ENCODE measurements around the gene ACOT7. TPM values are rescaled to one million over a fixed set of nuclear protein-coding genes. Genes with fewer than 3 reads are reported as not detected.
A peak's percentile ranks its signal among the peaks of the same experiment; 100 is the strongest.

The ACOT7 gene
- total RNA-seq, 1 donor from 2014 or later, result 38.8 TPM

- H3K9me3 ChIP-seq, result no peaks in the 10 kb centered on the region
- H3K36me3 ChIP-seq, result no peaks in the 10 kb centered on the region
- no peaks in the 10 kb centered on the region for H3K27me3 ChIP-seq
- no peak overlapping the region for H3K27ac ChIP-seq
- no peak for DNase-seq (ENCODE audit: extremely low spot score in 2 of 2)
- no peak overlapping the region for H3K4me3 ChIP-seq
- TF ChIP-seq POLR2AphosphoS5 (IDR thresholded peaks at IDR 0.05; ENCODE audit: insufficient read depth in 1 of 2, low read depth in 1 of 2) (no peak), POLR2A (IDR thresholded peaks at IDR 0.05) (no peak), CTCF (IDR thresholded peaks at IDR 0.05) (no peak)
- H3K4me1 ChIP-seq, result peaks cover 3% of the 10 kb centered on the region
- intact Hi-C loops (cut with DNase I), result no loop called here
Observed at GRCh38 chr1:6294080-6294889, 99.3 kb downstream of the ACOT7 start.

- Histone ChIP-seq H3K4me3 (no peak overlapping the region), H3K27ac (peak overlapping the region; percentile 68), H3K4me1 (peaks cover 19% of the 10 kb centered on the region), H3K36me3 (no peaks in the 10 kb centered on the region), H3K9me3 (no peaks in the 10 kb centered on the region), H3K27me3 (no peaks in the 10 kb centered on the region)
- DNase-seq (ENCODE audit: extremely low spot score in 2 of 2), result no peak
- TF ChIP-seq POLR2AphosphoS5 (IDR thresholded peaks at IDR 0.05; ENCODE audit: insufficient read depth in 1 of 2, low read depth in 1 of 2) (no peak), CTCF (IDR thresholded peaks at IDR 0.05) (no peak), POLR2A (IDR thresholded peaks at IDR 0.05) (no peak)
- intact Hi-C loops (cut with DNase I), result no loop called here
Observed at GRCh38 chr1:6292102-6292501, 101.5 kb downstream of the ACOT7 start.

GRCh38 chr1:6288665-6289064 lies 104.9 kb downstream of the ACOT7 start:
- peaks cover 19% of the 10 kb centered on the region for H3K4me1 ChIP-seq
- DNase-seq (ENCODE audit: extremely low spot score in 2 of 2), result no peak
- no peaks in the 10 kb centered on the region for H3K9me3 ChIP-seq
- TF ChIP-seq POLR2AphosphoS5 (IDR thresholded peaks at IDR 0.05; ENCODE audit: insufficient read depth in 1 of 2, low read depth in 1 of 2) (no peak), CTCF (IDR thresholded peaks at IDR 0.05) (no peak), POLR2A (IDR thresholded peaks at IDR 0.05) (no peak)
- no peaks in the 10 kb centered on the region for H3K27me3 ChIP-seq
- H3K36me3 ChIP-seq, result no peaks in the 10 kb centered on the region
- intact Hi-C loops (cut with DNase I), result no loop called here
- no peak overlapping the region for H3K4me3 ChIP-seq
- peak overlapping the region; percentile 92 for H3K27ac ChIP-seq

- Histone ChIP-seq H3K27me3 (no peaks in the 10 kb centered on the region), H3K4me1 (peaks cover 19% of the 10 kb centered on the region), H3K9me3 (no peaks in the 10 kb centered on the region), H3K36me3 (no peaks in the 10 kb centered on the region), H3K4me3 (no peak overlapping the region), H3K27ac (peak overlapping the region; percentile 92)
- TF ChIP-seq POLR2A (IDR thresholded peaks at IDR 0.05) (no peak), POLR2AphosphoS5 (IDR thresholded peaks at IDR 0.05; ENCODE audit: insufficient read depth in 1 of 2, low read depth in 1 of 2) (peak in 1 of 2 donors; percentile 2)
- intact Hi-C loops (cut with DNase I), result no loop called here
- no peak for DNase-seq (ENCODE audit: extremely low spot score in 2 of 2)
Observed at GRCh38 chr1:6288026-6288425, 105.5 kb downstream of the ACOT7 start.

- H3K27ac ChIP-seq, result peak overlapping the region; percentile 92
- TF ChIP-seq POLR2A (IDR thresholded peaks at IDR 0.05) (no peak), POLR2AphosphoS5 (IDR thresholded peaks at IDR 0.05; ENCODE audit: insufficient read depth in 1 of 2, low read depth in 1 of 2) (peak; percentile 36 to 65)
- H3K9me3 ChIP-seq, result no peaks in the 10 kb centered on the region
- no peaks in the 10 kb centered on the region for H3K36me3 ChIP-seq
- H3K4me1 ChIP-seq, result peaks cover 19% of the 10 kb centered on the region
- no peaks in the 10 kb centered on the region for H3K27me3 ChIP-seq
- no peak overlapping the region for H3K4me3 ChIP-seq
- DNase-seq (ENCODE audit: extremely low spot score in 2 of 2), result no peak
- intact Hi-C loops (cut with DNase I), result no loop called here
Observed at GRCh38 chr1:6287431-6287886, 106.1 kb downstream of the ACOT7 start.

- Histone ChIP-seq H3K27me3 (no peaks in the 10 kb centered on the region), H3K36me3 (no peaks in the 10 kb centered on the region), H3K9me3 (no peaks in the 10 kb centered on the region), H3K4me1 (peaks cover 19% of the 10 kb centered on the region), H3K4me3 (no peak overlapping the region), H3K27ac (peak overlapping the region; percentile 92)
- intact Hi-C loops (cut with DNase I), result no loop called here
- TF ChIP-seq POLR2AphosphoS5 (IDR thresholded peaks at IDR 0.05; ENCODE audit: insufficient read depth in 1 of 2, low read depth in 1 of 2) (no peak), POLR2A (IDR thresholded peaks at IDR 0.05) (no peak), CTCF (IDR thresholded peaks at IDR 0.05) (no peak)
- DNase-seq (ENCODE audit: extremely low spot score in 2 of 2), result no peak
Observed at GRCh38 chr1:6287029-6287428, 106.5 kb downstream of the ACOT7 start.
